Mesodermal cell (in vitro differentiated cells): ENCODE data around the gene HILPDA. TPM values are rescaled to one million over a fixed set of nuclear protein-coding genes. Genes with fewer than 3 reads are reported as not detected.

Experiments
- H3K27ac ChIP-seq: 2 replicates; pipeline ENCODE4 v1.7.0; 2013; ENCODE audit warnings: mild to moderate bottlenecking, low read depth, low read length, moderate library complexity; ENCODE audit not compliant: severe bottlenecking
- H3K36me3 ChIP-seq: 2 replicates; pipeline ENCODE4 v1.7.1; 2013; ENCODE audit warnings: mild to moderate bottlenecking, low read length, moderate library complexity; ENCODE audit not compliant: control insufficient read depth, insufficient read depth
- H3K4me1 ChIP-seq: one replicate; pipeline ENCODE4 v1.7.1; 2013; ENCODE audit warnings: mild to moderate bottlenecking, low read length; ENCODE audit not compliant: insufficient read depth, control insufficient read depth, poor library complexity, severe bottlenecking
- H3K4me3 ChIP-seq: 2 replicates; pipeline ENCODE4 v1.7.0; 2013; ENCODE audit warnings: low read length, control low read depth, mild to moderate bottlenecking; ENCODE audit not compliant: insufficient read depth, poor library complexity, severe bottlenecking; ENCODE audit errors: extremely low read depth
- H3K9me3 ChIP-seq: 2 replicates; pipeline ENCODE4 v1.7.1; 2013; ENCODE audit warnings: mild to moderate bottlenecking, low read length, moderate library complexity; ENCODE audit not compliant: control insufficient read depth
- WGBS, 2 experiments: methylation state at CpG; one replicate each; pipeline ENCODE4 v1.1.5; 2013; ENCODE audit warnings: missing lambda C conversion rate in 2 of 2; ENCODE audit not compliant: insufficient coverage in 2 of 2; 5-methylcytosine and 5-hydroxymethylcytosine counted together
- polyA plus RNA-seq, 2 experiments: library from polyadenylated mRNA; stranded (reverse); fragments of 50-300 nt; gene quantifications; one replicate each; pipeline ENCODE4 v1.2.3, GENCODE V29; 2013

Gene HILPDA
- 17.6 TPM for polyA plus RNA-seq (2013, experiment 1 of 2)
- polyA plus RNA-seq (2013, experiment 2 of 2), result 17.5 TPM

DNA sequence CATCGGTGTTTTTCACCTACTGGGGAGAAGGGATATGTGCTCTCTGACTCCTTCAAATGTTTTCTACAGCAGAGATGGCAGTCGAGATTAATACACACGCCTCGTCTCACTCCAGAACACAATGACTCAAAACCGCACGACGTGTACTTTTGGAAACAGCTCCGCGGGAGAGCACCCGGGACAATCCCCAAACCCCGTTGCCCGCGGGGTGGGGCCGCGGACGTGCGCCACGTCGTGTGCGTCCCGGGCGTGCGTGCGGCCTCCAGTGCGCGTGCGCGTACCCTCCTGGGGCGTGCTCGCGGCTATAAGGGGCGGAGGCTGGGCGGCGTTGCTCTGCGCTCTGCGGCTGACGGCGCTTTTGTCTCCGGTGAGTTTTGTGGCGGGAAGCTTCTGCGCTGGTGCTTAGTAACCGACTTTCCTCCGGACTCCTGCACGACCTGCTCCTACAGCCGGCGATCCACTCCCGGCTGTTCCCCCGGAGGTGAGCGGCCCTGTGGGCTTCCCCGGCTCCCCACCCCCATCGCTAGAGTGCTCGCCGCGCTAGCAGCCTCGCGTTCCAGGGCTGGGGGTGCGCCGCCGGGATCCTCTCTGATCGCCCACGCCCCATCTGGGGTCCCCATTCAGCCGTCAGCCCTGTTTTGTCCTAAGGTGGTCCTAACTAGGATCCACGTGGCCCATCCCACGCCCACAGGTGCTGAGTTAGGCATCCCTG lies at the start of gene HILPDA:
Gene HILPDA (plus strand): TSS at position 336 of the 712 bp plus-strand sequence. CDS start 1,391 bp downstream, outside the sequence.
- Histone ChIP-seq H3K4me3 (peak within 1 kb of the TSS; percentile 71), H3K4me1 (peaks cover 29% of the 10 kb centered on the region), H3K9me3 (no peaks in the 10 kb centered on the region), H3K27ac (peak within 1 kb of the TSS; percentile 94), H3K36me3 (peaks cover 26% of the 10 kb centered on the region)
- 0% methylated on average over 41 to 64 of the region's 64 CpGs for WGBS, 2 experiments

DNA sequence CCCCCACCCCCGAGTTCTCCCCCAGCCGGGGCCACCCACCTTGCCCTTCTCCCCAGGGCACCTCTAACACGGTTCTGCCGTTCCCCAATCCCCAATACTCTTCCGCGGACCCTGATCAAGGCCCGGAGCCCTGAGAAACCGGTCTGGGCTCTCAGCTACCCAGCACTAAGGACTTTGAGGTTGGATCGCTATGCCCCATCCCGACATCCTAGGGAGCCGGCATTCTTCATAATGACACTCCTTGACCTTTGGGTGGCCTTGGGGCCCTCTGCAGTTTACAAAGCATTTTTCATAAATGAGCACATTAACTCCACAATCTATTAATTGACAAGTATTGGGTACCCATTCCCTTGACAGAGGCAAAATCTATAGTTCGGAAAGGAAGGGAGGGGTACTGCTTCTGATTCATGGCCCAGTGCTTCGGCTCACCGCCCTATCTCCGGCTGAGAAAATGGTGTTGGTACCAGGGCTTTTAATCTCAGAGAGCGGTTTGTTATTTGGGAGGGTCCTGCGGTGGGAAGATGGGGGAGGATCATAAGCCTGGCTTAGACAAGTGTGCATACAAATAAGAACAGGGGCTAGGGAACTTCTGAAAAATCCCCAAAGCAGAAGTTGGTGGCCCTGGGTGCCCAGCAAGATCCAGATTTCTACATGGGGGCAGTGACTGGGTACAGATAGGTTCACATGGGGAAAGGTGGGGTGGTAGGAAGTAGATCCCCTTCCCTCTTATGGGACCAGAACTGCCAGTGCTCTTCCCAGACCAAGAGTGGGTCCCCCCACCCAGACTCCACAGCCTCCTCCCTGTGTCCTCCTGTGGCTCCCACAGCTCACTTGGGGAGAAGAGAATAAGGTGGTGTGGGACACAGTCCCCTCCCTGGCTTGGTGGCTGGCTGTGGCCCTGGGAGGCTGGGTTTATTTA lies 49.1 kb upstream of the HILPDA start:
- Histone ChIP-seq H3K4me3 (no peak overlapping the region), H3K36me3 (no peaks in the 10 kb centered on the region), H3K4me1 (peaks cover 28% of the 10 kb centered on the region), H3K27ac (no peak overlapping the region), H3K9me3 (no peaks in the 10 kb centered on the region)
- WGBS, 2 experiments, result 32 to 51% methylated on average over 7 to 13 of the region's 17 CpGs

DNA sequence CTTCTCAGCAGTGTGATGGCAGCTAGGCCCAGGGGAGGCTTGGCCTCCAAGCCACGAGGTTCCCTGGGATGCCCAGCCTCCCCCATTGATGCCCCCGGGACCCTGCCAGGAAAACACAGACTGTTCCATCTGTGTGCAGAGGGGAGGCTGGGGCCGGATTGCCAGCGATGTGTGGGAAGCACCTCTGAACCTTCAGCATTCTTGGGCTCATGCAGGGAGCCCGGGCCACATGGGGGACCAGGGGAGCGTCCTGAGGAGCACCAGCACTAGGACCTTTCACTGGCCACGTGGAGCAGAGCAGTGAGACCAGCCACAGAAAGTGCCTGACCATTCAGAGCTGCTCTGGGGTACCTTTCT lies 48.5 kb upstream of the HILPDA start:
- no peak overlapping the region for H3K4me3 ChIP-seq
- no peak overlapping the region for H3K27ac ChIP-seq
- WGBS, 2 experiments, result 80 to 86% methylated on average over 7 of the region's 7 CpGs
- peaks cover 28% of the 10 kb centered on the region for H3K4me1 ChIP-seq
- H3K36me3 ChIP-seq, result no peaks in the 10 kb centered on the region
- no peaks in the 10 kb centered on the region for H3K9me3 ChIP-seq

DNA sequence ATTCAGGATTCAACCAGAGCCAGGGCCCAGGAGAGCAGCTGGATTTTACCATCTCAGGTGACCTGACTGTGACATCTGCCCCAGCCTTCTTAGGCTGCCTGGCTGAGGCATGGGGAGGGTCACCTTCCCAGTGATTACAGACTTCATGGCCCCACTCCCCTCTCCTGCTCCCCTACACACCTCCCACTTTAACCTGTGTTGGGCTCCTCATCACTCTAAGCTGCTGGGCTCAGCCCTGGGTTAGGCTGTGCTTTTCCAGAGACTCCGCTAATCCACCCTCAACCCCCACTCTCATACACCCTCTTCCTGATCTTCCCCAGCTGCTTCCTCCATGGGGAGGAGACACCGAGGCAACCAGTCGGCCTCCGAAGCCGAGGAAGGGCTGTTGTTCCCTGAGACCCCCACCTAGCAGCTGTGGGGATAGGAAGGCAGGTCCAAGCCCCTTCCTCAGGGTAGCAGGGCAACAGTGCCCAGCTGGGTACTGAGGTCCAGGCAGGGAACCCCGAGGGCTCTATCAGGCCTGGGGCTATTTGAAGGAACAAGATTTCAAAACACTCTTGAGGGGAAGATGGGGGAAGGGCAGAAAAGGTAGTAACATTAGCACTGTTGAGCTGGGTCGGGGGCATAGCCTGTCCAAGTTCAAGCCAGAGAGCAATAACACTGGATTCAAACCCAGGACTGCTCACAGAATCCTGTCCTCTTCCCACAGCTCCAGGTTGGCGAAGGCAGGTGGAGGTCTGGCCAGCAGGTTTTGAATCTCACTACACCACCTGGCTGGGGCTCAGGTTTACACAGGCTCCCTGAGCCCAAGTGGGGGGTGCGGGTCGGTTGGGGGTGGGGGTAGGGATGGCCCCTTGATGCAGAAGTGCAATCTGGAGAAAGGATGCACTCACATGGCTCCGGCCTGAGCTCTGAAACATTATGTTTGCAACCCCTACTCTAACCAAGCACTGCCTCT lies 47.6 kb upstream of the HILPDA start:
- WGBS, 2 experiments, result 45 to 58% methylated on average over 2 to 6 of the region's 11 CpGs
- Histone ChIP-seq H3K4me3 (no peak overlapping the region), H3K4me1 (peaks cover 28% of the 10 kb centered on the region), H3K36me3 (no peaks in the 10 kb centered on the region), H3K27ac (no peak overlapping the region), H3K9me3 (no peaks in the 10 kb centered on the region)

DNA sequence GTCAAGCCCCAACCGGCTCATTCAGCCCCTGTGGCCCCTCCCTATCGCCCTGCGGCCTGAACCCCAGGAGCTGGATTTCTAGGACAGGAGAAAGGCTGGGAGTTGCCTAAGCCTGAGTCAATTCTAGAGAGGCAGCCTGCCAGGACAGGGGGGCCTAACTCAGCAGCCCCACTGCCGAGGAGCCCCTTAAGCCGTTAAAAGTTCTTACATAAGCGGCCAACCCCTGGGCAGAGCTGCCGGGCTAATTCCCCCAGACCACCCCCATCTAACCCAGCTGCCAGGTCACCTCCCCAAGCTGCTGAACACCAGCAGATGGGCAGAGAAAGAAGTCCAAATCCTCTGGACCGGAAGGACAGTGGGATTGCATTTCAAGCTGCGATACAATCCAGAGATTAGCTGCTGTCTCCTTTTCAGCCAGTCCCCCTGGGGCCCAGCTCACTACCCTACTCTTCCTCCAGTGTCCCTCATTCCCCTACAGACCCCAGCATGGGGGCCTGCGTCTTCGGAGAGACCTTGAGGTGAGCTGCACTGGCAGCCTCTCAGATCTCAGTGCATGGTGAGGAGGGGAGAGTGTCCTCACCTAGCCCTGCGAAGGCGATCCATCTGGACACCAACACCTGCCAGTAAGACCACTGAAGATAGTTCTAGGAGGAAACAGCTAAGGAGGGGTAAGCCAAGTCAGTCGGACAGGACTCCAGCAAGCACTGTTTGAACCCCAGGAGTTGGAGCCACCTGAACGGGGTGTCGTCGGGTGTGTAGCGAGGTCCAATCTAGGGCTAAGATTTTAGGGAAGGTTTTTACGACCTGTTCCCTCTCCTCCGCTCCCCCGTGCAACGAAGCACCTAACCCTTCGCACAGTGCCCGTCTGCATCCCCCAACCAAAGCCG lies 46.7 kb upstream of the HILPDA start:
- no peaks in the 10 kb centered on the region for H3K36me3 ChIP-seq
- H3K4me1 ChIP-seq, result peaks cover 22% of the 10 kb centered on the region
- H3K27ac ChIP-seq, result no peak overlapping the region
- no peaks in the 10 kb centered on the region for H3K9me3 ChIP-seq
- peak overlapping the region; percentile 56 for H3K4me3 ChIP-seq
- 20 to 21% methylated on average over 9 to 13 of the region's 25 CpGs for WGBS, 2 experiments

DNA sequence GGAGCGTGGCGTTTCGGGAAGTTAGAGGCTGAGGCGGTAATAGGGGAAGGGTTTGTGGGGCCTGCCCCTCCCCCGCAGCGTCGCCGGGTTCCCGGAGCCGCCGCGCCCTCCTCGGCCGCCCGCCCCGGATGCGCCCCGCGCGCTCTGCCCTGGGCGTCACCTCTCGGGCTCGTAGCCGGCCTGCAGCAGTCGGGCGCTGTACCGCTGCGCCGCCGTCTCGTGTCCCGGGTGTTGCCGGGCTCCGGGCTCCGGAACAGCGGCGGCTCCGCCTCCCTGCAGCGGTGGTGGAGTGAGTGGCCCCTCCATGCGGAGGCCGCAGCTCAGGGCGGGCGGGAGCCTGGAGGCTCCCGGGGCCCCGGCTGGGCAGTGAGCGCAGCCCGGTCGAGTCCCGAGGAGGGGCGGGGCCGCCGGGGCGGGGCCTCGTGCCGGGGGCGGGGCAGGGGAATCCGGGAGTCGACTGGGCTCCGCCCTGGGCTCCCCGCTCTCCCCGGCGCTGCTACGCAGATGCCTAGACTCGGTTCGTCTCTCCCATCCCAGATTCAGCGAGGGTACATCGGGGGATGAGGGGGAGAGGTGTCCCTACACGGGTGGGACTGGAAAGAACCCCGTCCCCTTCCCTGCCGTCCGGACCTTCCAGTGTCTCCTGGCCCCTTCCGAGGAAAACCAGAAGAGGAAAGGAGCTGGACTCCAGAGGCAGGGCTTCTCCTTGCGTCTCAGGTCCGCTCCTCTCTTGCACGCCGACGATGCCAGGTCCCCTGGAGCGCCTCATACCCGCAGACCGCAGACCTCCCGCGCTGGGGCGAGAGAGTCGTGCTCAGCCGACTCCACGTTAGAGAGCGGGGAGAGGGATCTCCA lies 45.9 kb upstream of the HILPDA start, which contains the start of gene IMPDH1:
Gene IMPDH1 (minus strand): TSS at position 387 of the 855 bp plus-strand sequence. CDS start 81 bp downstream, at position 306.
- H3K9me3 ChIP-seq, result no peaks in the 10 kb centered on the region
- no peaks in the 10 kb centered on the region for H3K36me3 ChIP-seq
- H3K4me3 ChIP-seq, result peak within 1 kb of the TSS; percentile 56
- WGBS, 2 experiments, result 0% methylated on average over 49 to 61 of the region's 87 CpGs
- peak within 1 kb of the TSS; percentile 41 for H3K27ac ChIP-seq
- H3K4me1 ChIP-seq, result peaks cover 14% of the 10 kb centered on the region

GRCh38 chr7:128410451-128410753 lies 45.3 kb upstream of the HILPDA start:
- peak overlapping the region; percentile 41 for H3K27ac ChIP-seq
- no peaks in the 10 kb centered on the region for H3K9me3 ChIP-seq
- WGBS, 2 experiments, result 2 to 20% methylated on average over 4 to 6 of the region's 6 CpGs

DNA sequence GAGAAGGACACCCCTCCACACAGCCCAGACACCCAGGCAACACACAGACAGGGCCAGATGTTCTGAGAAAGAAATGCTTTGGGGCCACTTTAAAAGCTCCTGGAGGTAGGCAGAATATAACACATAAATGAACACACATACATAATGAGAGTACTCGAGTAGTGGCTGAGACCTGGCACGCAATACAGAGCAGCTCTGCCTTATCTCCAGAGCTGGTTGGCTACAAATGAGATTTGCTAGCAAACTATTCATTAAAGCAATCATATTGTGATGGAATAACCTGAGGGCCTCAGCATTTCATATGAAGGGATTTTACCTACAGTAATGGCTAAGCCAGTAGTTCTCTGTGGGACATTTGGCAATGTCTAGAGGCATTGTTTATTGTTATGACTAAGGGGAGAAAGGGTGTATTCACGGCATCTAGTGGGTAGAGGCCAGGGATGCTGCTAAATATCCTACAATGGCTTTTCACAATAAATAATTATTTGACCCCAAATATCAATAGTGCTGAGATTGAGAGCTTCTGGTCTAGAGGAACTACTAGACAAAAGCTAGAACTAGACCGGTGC lies 40.4 kb upstream of the HILPDA start:
- no peaks in the 10 kb centered on the region for H3K9me3 ChIP-seq
- H3K36me3 ChIP-seq, result no peaks in the 10 kb centered on the region
- no peak overlapping the region for H3K4me3 ChIP-seq
- 93 to 100% methylated on average over 1 to 2 of the region's 4 CpGs for WGBS, 2 experiments
- no peaks in the 10 kb centered on the region for H3K4me1 ChIP-seq
- H3K27ac ChIP-seq, result no peak overlapping the region

More at GRCh38 chr7:128410451-128410753, 45.3 kb upstream of the HILPDA start:
- H3K4me3 ChIP-seq, result peak overlapping the region; percentile 56
- no peaks in the 10 kb centered on the region for H3K36me3 ChIP-seq
- peaks cover 11% of the 10 kb centered on the region for H3K4me1 ChIP-seq

GRCh38 chr7:128417071-128417470 lies 38.6 kb upstream of the HILPDA start:
- WGBS, 2 experiments, result no CpG with 5 or more reads among the region's 3 CpGs
- Histone ChIP-seq H3K4me1 (no peaks in the 10 kb centered on the region), H3K4me3 (no peak overlapping the region), H3K27ac (no peak overlapping the region), H3K36me3 (no peaks in the 10 kb centered on the region), H3K9me3 (no peaks in the 10 kb centered on the region)
